ENCODE results near the gene PTPRN2. TPM values are rescaled to one million over a fixed set of nuclear protein-coding genes. Genes with fewer than 3 reads are reported as not detected.
A peak's percentile ranks its signal among the peaks of the same experiment; 100 is the strongest.
"Not testable (repeated sequence)": the region's sequence is repeated elsewhere in the genome, so short reads cannot be mapped to it uniquely, and the experiment has no call there.

PTPRN2 gene
- 2.4 TPM in 2 replicates for total RNA-seq

DNA sequence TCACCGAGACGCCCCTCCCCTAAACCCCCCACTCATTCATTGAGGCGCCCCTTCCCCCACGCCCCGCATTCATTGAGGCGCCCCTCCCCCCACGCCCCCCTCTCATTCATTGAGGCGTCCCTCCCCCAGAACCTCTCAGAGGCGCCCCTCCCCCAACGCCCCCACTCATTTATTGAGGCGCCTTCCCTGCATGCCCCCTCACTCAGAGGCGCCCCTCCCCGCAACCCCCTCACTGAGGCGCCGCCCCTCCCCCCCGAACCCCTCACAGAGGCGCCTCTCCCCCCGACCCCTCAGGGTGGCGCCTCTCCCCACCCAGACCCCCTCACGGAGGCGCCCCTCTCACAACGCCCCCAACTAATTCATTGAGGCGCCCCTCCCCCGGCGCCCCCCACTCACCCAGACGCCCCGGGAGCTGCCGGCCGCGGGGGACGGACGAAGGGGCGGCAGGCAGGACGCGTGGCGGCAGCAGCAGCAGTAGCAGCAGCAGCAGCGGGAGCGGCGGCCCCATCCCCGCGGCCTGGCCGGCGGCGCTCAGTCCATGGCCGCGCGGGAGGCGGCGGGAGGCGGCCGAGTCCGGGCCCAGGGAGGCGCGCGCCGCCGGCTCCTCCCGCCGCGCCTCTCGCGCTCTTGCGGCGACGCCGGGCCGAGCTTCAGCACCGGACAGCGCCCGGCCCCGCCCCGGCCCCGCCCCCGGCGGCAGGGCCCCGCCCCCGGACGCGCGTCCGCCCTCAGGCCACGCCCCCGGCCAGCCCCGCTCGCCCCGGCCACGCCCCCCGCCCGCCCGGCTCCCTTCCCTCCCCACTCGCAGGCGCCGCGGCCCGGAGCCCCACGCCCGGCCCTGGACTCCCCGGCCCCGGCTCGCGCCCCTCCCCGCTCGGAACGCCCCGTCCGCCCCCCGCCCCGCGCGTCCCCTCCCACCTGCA lies at the start of gene PTPRN2:
PTPRN2 (minus strand) TSS at position 662 of the 923 bp plus-strand sequence.
- DNase-seq (ENCODE audit: low read depth) = no peak
- H3K4me3 ChIP-seq (ENCODE audit: low read depth, low read length) = peak within 1 kb of the TSS; percentile 22
- TF ChIP-seq, protein P1, sequence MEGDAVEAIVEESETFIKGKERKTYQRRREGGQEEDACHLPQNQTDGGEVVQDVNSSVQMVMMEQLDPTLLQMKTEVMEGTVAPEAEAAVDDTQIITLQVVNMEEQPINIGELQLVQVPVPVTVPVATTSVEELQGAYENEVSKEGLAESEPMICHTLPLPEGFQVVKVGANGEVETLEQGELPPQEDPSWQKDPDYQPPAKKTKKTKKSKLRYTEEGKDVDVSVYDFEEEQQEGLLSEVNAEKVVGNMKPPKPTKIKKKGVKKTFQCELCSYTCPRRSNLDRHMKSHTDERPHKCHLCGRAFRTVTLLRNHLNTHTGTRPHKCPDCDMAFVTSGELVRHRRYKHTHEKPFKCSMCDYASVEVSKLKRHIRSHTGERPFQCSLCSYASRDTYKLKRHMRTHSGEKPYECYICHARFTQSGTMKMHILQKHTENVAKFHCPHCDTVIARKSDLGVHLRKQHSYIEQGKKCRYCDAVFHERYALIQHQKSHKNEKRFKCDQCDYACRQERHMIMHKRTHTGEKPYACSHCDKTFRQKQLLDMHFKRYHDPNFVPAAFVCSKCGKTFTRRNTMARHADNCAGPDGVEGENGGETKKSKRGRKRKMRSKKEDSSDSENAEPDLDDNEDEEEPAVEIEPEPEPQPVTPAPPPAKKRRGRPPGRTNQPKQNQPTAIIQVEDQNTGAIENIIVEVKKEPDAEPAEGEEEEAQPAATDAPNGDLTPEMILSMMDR (IDR thresholded peaks at IDR 0.05; ENCODE audit: insufficient read depth, low read length, poor library complexity, severe bottlenecking) = no peak

GRCh38 chr7:158633055-158633956 lies 45.7 kb upstream of the PTPRN2 start:
- Histone ChIP-seq H3K4me3 (ENCODE audit: low read depth, low read length) (no peak overlapping the region), H3K36me3 (ENCODE audit: control insufficient read depth, insufficient read depth, low read length) (no peaks in the 10 kb centered on the region), H3K27me3 (ENCODE audit: control insufficient read depth, insufficient read depth, low read length) (no peaks in the 10 kb centered on the region)
- TF ChIP-seq, protein P1 (IDR thresholded peaks at IDR 0.05; ENCODE audit: insufficient read depth, low read length, poor library complexity, severe bottlenecking) = no peak
- DNase-seq (ENCODE audit: low read depth) = no peak

More for the DNA sequence above, at the start of gene PTPRN2:
- peaks cover 33% of the 10 kb centered on the region for H3K27me3 ChIP-seq (ENCODE audit: control insufficient read depth, insufficient read depth, low read length)
- no peaks in the 10 kb centered on the region for H3K36me3 ChIP-seq (ENCODE audit: control insufficient read depth, insufficient read depth, low read length)

- Histone ChIP-seq H3K36me3 (ENCODE audit: control insufficient read depth, insufficient read depth, low read length) (peaks cover 2% of the 10 kb centered on the region), H3K27me3 (ENCODE audit: control insufficient read depth, insufficient read depth, low read length) (no peaks in the 10 kb centered on the region), H3K4me3 (ENCODE audit: low read depth, low read length) (no peak overlapping the region)
- no peak for DNase-seq (ENCODE audit: low read depth)
- TF ChIP-seq, protein P1 (IDR thresholded peaks at IDR 0.05; ENCODE audit: insufficient read depth, low read length, poor library complexity, severe bottlenecking) = no peak
Measured at GRCh38 chr7:158631574-158632195, 44.1 kb upstream of the PTPRN2 start.

- H3K36me3 ChIP-seq (ENCODE audit: control insufficient read depth, insufficient read depth, low read length); DNase-seq (ENCODE audit: low read depth); H3K4me3 ChIP-seq (ENCODE audit: low read depth, low read length); H3K27me3 ChIP-seq (ENCODE audit: control insufficient read depth, insufficient read depth, low read length): not testable (repeated sequence)
Measured at GRCh38 chr7:158626289-158626688, 38.7 kb upstream of the PTPRN2 start.

GRCh38 chr7:158623241-158623640 lies 35.6 kb upstream of the PTPRN2 start:
- DNase-seq (ENCODE audit: low read depth) = no peak
- Histone ChIP-seq H3K27me3 (ENCODE audit: control insufficient read depth, insufficient read depth, low read length) (no peaks in the 10 kb centered on the region), H3K36me3 (ENCODE audit: control insufficient read depth, insufficient read depth, low read length) (peaks cover 2% of the 10 kb centered on the region), H3K4me3 (ENCODE audit: low read depth, low read length) (no peak overlapping the region)
- TF ChIP-seq, protein P1 (IDR thresholded peaks at IDR 0.05; ENCODE audit: insufficient read depth, low read length, poor library complexity, severe bottlenecking) = no peak

Data from kidney epithelial cell (primary cell).